Activated CD4-positive, alpha-beta T cell treated with anti-CD3 and anti-CD28 coated beads for 24 hours (primary cell): ENCODE measurements around the gene KIAA0753.
"Not testable (repeated sequence)": the region's sequence is repeated elsewhere in the genome, so short reads cannot be mapped to it uniquely, and the experiment has no call there.

Experiments
- DNase-seq, 2 donors: peaks; one replicate each; pipeline ENCODE4 v3.0.0-alpha.2; 2020; ENCODE audit warnings: low read depth in 2 of 2

The KIAA0753 gene

GRCh38 chr17:6668727-6669425 is 28.4 kb upstream of the KIAA0753 start:
- no peak for DNase-seq

DNA sequence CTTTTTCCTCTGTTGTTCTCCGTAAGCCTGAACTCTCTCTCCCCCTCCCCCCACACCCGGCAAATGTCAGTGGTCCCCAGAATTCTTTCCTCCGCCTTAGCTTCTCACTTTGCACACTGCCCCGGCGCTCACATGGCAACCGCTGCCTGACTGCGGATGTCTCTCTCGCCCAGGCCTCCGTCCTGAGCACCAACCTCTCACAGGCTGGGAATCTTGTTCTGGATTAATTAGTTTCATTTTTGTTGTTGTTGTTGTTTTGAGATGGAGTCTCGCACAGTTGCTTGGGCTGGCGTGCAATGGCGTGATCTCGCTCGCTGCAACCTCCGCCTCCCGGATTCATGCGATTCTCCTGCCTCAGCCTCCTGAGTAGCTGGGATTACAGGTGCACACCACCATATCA is 27.7 kb upstream of the KIAA0753 start:
- no peak for DNase-seq

- no peak for DNase-seq
These were observed 27.0 kb upstream of the KIAA0753 start for GRCh38 chr17:6667516-6667915.

DNA sequence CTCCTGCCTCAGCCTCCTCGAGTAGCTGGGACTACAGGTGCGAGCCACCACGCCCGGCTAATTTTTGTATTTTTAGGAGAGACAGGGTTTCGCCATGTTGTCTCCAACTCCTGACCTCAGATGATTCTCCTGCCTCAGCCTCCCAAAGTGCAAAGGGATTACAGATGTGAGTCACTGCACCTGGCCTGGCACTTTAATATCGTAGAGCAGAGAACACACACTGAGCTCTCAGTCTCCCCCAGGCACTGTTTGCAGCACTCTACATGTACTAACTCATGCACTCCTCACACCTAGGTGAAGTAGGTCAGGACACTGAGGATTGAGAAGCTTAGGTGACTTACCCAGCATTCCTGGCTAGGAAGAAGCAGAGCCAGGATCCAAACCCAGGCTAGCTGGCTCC is 26.0 kb upstream of the KIAA0753 start:
- DNase-seq, result no peak

GRCh38 chr17:6666077-6666521 is 25.6 kb upstream of the KIAA0753 start:
- peak in 1 of 2 donors; percentile 28 for DNase-seq

GRCh38 chr17:6663200-6663599 is 22.7 kb upstream of the KIAA0753 start:
- not testable (repeated sequence) for DNase-seq

DNA sequence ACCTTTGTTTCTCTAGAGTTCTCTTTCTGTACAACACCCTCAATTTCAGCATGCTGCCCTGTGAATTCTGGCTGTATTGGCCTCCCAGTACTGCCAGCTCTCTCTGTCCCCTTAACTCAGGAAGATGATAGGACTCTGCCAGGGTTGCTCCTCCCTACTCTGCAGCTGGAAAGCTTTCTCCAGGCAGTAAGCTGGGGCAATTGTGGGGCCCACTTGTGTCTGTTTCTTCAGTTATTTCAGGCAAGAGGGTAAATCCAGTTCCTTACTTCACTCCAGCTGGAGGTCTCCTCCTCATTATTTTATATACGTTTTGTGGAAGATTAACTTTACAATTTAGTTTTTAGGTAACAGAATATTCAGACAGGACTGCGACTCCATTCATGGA is 20.9 kb upstream of the KIAA0753 start:
- DNase-seq, result no peak

- no peak for DNase-seq
These were observed 20.4 kb upstream of the KIAA0753 start for GRCh38 chr17:6660805-6661463.

GRCh38 chr17:6660101-6660500 is 19.6 kb upstream of the KIAA0753 start:
- DNase-seq, result no peak

DNA sequence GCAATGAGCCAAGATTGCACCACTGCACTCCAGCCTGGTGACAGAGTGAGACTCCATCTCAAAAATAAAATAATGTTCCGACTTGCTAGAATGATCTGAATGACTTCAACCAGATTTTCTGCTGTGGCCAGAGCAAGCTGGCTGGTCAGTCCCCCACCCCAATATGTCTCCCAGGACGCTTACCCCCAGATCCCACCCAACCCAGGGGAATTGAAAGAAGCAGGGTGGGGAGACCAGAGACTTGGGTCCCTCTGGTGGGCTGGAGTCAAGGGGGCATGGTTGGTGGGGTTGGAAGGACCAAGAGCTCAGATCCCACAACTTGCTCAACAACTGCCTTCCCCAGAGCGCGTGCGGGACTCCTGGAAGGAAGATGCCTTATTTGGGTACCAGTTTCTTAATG is 17.9 kb upstream of the KIAA0753 start:
- not testable (repeated sequence) for DNase-seq

DNA sequence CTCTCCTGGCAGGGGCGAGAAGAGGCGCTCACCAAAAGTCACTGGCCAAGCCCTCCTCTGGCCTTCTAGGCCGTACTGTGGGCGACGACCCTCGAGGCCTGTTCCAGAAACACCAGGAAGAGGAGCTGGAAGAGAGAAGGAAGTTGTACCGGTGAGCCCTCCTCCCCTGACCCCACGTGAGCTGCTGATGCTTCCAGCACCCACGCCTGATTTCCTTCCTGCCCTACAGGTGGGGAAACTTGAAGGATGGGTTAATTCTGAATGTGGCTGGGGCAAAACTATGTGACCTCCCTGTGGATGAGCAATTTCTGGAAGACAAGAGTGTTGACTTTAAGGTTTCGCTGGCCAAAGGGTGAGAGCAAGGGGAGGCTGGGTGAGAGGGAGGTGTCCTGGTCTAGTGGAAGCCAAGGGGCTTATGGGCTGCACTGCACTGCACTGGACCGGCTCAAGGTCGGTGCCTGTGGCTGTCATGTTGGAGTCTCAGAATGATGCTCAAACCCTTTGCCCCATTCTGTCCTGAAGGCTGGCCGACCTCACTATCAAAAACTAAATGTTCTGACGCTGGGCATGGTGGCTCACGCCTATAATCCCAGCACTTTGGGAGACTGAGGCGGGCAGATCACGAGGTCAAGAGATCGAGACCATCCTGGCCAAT is 17.2 kb upstream of the KIAA0753 start:
- no peak for DNase-seq

GRCh38 chr17:6656797-6657632 is 16.5 kb upstream of the KIAA0753 start:
- peak in 1 of 2 donors; percentile 45 for DNase-seq

DNA sequence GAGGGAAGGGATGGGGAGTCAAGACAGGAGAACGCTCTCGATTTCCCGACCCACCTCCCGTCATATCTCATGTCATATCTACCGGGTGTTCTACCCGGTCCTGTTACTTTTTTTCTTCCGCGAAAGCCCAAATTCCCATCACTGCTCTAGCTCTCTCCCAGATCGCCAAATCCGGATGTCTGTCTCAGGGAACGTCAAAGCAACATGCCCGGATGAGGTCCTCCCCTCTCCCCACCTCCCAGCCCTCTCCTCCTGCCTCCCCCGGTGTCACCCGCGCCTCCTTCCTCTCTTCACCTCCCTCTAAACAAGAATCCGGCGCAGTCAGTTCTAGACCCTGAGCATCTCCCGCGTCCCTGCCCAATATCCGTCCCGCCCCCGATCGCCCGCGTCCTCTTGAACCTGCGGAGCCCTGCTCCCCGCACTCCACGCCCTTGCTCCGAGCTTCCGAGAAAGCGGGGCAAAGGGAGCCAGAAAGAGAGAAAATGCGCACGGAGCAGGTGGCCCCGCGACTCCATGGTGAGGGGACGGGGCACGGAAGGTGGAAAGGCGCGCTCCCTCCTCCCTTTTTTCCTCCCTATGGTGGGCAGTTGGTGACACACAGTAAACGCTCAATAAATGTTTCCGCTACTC is 15.3 kb upstream of the KIAA0753 start:
- not testable (repeated sequence) for DNase-seq

DNA sequence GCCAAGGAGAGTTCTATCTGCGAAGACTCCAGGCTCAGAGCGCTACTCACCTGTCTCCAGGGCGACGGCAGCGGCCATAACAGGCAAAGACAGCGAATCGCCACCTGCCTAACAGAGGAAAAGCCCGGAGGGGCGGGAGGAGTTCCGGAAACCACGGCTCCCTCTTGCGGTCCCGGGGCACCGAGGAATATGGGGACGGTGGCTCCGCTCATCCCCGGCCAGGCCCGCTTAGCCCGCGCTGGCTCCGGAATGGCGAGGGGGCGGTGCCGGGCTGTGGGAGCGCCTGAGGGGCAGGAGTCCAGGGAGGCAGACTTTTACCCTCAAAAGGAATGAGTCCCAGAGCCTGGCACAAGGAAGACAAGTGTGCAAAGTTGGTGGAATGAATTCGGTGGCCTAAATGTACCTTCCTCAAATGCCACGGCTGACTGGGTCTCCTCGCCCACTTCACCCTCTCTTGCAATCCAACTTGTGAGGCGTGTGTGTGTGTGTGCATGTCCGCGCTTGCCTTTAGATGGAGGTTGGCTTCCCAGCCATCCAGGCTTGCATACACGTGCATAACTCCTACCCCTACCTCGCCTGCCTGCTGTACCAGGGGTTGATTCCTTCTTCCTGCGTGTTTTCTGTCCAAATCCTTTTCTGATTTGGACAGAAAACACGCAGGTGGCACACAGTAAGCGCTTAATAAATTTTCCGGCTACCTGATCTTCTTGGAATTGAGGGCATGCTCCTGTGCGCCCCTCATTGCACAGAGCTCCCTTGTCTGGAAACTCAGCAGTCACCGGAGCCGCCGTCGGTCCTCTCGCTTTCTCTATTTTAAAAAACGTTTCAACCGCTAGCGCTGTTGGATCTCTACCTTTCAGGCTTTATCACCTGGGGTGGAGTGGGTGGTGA is 14.6 kb upstream of the KIAA0753 start:
- no peak for DNase-seq

DNA sequence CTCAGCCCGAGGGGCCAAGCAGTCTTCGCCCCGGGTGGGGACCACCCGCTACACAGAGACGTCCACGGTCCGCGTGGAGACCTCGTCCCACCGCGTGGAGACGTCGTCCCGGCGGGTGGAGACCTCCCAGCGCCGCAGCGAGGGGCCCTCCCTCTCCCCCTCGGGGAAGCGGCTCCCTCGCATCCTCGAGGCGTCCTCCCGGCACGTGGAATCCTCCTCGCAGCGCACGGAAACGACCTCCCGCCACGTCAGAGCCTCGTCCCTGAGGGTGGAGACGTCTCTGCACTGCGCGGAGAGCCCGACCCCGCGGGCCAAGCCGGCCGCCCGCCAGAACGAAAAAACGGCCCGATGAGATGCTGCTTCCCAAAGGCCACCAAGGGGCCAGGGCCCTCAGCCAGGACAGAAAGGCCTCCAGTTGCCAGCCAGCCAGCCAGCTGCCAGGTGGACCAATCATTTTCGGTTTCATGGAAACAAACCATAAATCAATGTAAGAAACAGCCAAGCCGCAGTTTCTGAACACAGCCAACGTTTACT is 11.5 kb upstream of the KIAA0753 start:
- no peak for DNase-seq

DNA sequence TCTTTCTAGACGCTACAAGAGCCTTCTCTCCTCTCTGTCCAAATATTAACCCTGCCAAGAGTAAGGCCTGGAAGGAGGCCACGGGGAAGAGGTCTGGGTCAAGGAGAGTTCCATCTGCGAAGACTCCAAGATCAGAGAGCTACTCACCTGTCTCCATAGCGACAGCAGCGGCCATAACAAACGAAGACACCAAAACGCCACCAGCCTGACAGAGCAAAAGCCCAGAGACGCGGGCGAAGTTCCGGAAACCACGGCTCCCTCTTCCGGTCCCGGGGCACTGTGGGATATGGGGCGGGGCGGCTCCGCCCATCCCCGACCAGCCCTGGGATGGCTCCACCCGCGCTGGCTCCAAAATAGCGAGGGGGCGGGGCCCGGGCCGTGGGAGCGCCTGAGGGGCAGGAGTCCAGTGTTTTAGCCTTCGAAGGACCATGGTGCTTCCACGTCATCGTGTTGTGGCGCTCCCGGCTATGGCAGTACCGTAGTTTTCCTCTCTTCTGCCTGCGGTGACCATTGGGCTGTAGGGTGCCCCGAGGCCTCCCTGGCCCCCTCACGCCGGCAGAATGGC is 10.9 kb upstream of the KIAA0753 start, which contains the start of the genes C17orf100 and MED31:
Gene C17orf100, plus strand, starts transcription at position 409 of the 565 bp plus-strand sequence. Its CDS starts 152 bp downstream, at position 561.
Gene MED31, minus strand, starts transcription at position 252 of the 565 bp plus-strand sequence. Its CDS starts 77 bp downstream, at position 175.
- DNase-seq, result peak; percentile 90 to 92

DNA sequence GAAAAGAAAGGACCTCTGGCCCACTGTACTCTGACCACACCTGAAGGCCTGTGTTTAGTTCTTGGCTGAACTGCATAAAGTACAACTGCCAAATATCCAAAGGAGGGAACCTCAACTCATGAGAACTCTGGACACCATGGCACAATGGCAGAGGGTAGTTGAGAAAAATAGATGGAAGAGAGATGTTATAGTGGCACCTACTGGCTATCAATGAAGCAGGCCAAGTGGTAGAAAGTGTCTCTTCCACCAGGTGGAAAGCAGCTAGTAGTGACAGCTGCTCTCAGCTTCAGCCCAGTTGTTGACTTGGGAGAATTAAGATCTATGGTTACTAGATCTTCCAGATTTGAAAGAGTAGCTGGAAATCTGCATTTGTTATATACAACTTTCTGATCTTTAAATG is 7.7 kb upstream of the KIAA0753 start:
- DNase-seq, result no peak

- no peak for DNase-seq
These were observed 3.1 kb upstream of the KIAA0753 start for GRCh38 chr17:6643451-6644125.

- no peak for DNase-seq
These were observed 2.1 kb upstream of the KIAA0753 start for GRCh38 chr17:6642592-6642991.
